Skeletal muscle cell (primary cell): ENCODE measurements around the gene APRT.

Experiments
- DNase-seq: peaks from one replicate; pipeline ENCODE4 v3.0.0-alpha.2; 2010; ENCODE audit warnings: low read depth
- H3K4me3 ChIP-seq: 2 replicates; pipeline ENCODE4 v1.5.1; 2011; ENCODE audit warnings: low read depth, mild to moderate bottlenecking, control low read depth, low read length, moderate library complexity

The APRT gene

GRCh38 chr16:88766975-88767374 is 44.8 kb downstream of the APRT start:
- no peak for DNase-seq
- H3K4me3 ChIP-seq = no peak overlapping the region

- DNase-seq = no peak
- H3K4me3 ChIP-seq = no peak overlapping the region
These were observed 46.8 kb downstream of the APRT start for GRCh38 chr16:88764913-88765349.

GRCh38 chr16:88764080-88764479 is 47.6 kb downstream of the APRT start:
- H3K4me3 ChIP-seq = no peak overlapping the region
- no peak for DNase-seq

GRCh38 chr16:88763502-88764053 is 48.1 kb downstream of the APRT start:
- no peak overlapping the region for H3K4me3 ChIP-seq
- no peak for DNase-seq

GRCh38 chr16:88762941-88763340 is 48.8 kb downstream of the APRT start:
- no peak for DNase-seq
- no peak overlapping the region for H3K4me3 ChIP-seq

GRCh38 chr16:88762258-88762870 is 49.4 kb downstream of the APRT start:
- no peak for DNase-seq
- H3K4me3 ChIP-seq = no peak overlapping the region

GRCh38 chr16:88761830-88762229 is 49.9 kb downstream of the APRT start:
- DNase-seq = no peak
- H3K4me3 ChIP-seq = no peak overlapping the region

GRCh38 chr16:88761143-88761534 is 50.6 kb downstream of the APRT start:
- DNase-seq = no peak
- no peak overlapping the region for H3K4me3 ChIP-seq

- no peak overlapping the region for H3K4me3 ChIP-seq
- DNase-seq = no peak
These were observed 51.1 kb downstream of the APRT start for GRCh38 chr16:88760424-88761142.

- DNase-seq = no peak
- H3K4me3 ChIP-seq = no peak overlapping the region
These were observed 51.8 kb downstream of the APRT start for GRCh38 chr16:88759976-88760350.
